Thoracic aorta (tissue), 2 donors: ENCODE results near the gene FAM107B. TPM values are rescaled to one million over a fixed set of nuclear protein-coding genes. Genes with fewer than 3 reads are reported as not detected.

Experiments used
- ATAC-seq: fragments of 150-250 bp; one replicate; pipeline ENCODE4 v1.8.0; 2017; ENCODE audit warnings: low read depth; ENCODE audit not compliant: insufficient number of reproducible peaks, low FRiP score
- DNase-seq: peaks from one replicate; pipeline ENCODE4 v3.0.0-alpha.2; 2020; ENCODE audit warnings: low spot score
- H3K27ac ChIP-seq, 2 donors: fragments of 200-600 bp; sonication (generic); 1 replicate in 1 of 2; 2 replicates in 1 of 2; pipeline ENCODE4 v1.5.1; 2016; ENCODE audit warnings: mild to moderate bottlenecking in 2 of 2, moderate library complexity in 2 of 2
- H3K27me3 ChIP-seq: fragments of 200-600 bp; sonication (generic); replicated peaks from 2 replicates; pipeline ENCODE4 v1.6.0; 2016; ENCODE audit warnings: mild to moderate bottlenecking; ENCODE audit not compliant: insufficient read depth
- H3K36me3 ChIP-seq: fragments of 200-600 bp; sonication (generic); one replicate; pipeline ENCODE4 v1.5.1; 2016
- H3K4me1 ChIP-seq, 2 donors: fragments of 200-600 bp; sonication (generic); 1 replicate in 1 of 2; 2 replicates in 1 of 2; pipeline versions ENCODE4 v1.5.1 to v1.6.0; 2016; ENCODE audit warnings: low read depth in 2 of 2, mild to moderate bottlenecking in 1 of 2; ENCODE audit not compliant: control insufficient read depth in 1 of 2
- H3K4me3 ChIP-seq: fragments of 200-600 bp; sonication (generic); 2 replicates; pipeline ENCODE4 v1.5.1; 2016; ENCODE audit warnings: mild to moderate bottlenecking
- H3K9me3 ChIP-seq: fragments of 200-600 bp; sonication (generic); 2 replicates; pipeline ENCODE4 v1.5.1; 2016
- total RNA-seq, 2 donors: library from RNA; depleted of rRNA; stranded (reverse); fragments of >200 nt; gene quantifications; one replicate each; pipeline versions ENCODE4 v1.1.0 to v1.2.3, GENCODE V29; 2016
- TF ChIP-seq, protein P1 (sequence below): fragments of 200-600 bp; sonication (generic); IDR thresholded peaks from one replicate; pipeline ENCODE4 v1.5.1; 2019; ENCODE audit warnings: antibody characterized with exemption

The FAM107B gene
- total RNA-seq, 2 donors from 2014 or later: 33.6 to 50.6 TPM

DNA sequence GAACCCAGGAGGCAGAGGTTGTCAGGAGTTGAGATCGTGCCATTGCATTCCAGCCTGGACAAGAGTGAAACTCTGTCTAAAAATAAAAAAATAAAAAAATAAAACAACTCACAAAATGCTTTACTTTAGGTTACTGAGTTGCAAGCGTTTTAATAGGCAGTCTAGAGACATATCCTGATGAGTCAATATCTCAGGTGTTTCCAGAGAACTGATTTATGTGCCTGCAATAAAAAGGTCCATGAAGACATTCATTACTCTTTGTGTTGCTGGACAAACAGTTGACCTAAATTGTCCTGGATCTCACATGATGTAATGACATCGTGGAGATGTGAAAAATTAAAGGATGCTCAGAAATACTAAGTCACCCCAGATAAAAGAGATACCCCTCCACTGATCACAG, 31.6 kb upstream of the FAM107B start:
- ATAC-seq (no peak), DNase-seq (no peak)
- H3K4me1 ChIP-seq: no peaks in the 10 kb centered on the region
- H3K27me3 ChIP-seq: no peaks in the 10 kb centered on the region
- no peaks in the 10 kb centered on the region for H3K36me3 ChIP-seq
- no peaks in the 10 kb centered on the region for H3K9me3 ChIP-seq
- no peak overlapping the region for H3K4me3 ChIP-seq
- TF ChIP-seq, protein P1, sequence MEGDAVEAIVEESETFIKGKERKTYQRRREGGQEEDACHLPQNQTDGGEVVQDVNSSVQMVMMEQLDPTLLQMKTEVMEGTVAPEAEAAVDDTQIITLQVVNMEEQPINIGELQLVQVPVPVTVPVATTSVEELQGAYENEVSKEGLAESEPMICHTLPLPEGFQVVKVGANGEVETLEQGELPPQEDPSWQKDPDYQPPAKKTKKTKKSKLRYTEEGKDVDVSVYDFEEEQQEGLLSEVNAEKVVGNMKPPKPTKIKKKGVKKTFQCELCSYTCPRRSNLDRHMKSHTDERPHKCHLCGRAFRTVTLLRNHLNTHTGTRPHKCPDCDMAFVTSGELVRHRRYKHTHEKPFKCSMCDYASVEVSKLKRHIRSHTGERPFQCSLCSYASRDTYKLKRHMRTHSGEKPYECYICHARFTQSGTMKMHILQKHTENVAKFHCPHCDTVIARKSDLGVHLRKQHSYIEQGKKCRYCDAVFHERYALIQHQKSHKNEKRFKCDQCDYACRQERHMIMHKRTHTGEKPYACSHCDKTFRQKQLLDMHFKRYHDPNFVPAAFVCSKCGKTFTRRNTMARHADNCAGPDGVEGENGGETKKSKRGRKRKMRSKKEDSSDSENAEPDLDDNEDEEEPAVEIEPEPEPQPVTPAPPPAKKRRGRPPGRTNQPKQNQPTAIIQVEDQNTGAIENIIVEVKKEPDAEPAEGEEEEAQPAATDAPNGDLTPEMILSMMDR: no peak
- no peak overlapping the region for H3K27ac ChIP-seq

DNA sequence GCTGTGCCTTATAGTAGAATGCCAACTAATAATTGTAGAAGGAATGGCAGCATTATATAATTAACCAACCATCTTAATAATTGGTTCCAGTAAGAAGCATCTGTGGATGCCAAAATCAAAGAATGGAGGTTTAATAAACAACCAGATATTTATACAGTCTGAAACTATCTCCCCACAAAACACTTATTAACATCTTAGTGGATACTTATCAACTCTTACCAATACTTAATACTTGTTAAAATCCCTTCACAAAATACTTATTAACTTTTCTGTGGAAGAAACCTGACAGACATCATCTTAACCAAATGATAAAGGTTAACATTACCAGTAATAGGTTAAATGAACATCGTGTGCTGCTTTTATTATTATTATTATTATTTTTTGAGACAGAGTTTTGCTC, 29.1 kb upstream of the FAM107B start:
- TF ChIP-seq, protein P1: no peak
- H3K27me3 ChIP-seq: no peaks in the 10 kb centered on the region
- no peak overlapping the region for H3K4me3 ChIP-seq
- no peaks in the 10 kb centered on the region for H3K9me3 ChIP-seq
- DNase-seq (no peak), ATAC-seq (no peak)
- H3K36me3 ChIP-seq: no peaks in the 10 kb centered on the region
- no peak overlapping the region for H3K27ac ChIP-seq
- no peaks in the 10 kb centered on the region for H3K4me1 ChIP-seq

DNA sequence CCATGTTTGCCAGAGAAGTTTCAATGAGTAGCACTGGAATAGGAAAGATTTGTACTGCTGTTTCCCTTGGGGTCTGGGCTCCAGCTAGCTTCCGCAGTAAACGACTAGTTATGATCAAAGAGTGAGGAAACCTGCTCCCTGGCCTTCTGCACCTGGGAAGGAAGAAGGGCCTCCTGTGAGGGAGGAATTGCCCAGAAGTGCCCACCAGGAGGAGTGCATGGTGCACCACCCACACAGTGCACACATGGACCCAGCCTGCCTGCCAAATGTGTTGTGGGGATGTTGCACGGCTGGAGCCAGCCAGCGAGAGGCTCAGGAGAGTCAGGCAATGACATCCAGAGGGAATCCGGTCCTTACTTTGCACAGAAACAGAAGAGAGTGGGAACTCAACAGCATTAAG, 27.0 kb upstream of the FAM107B start:
- Histone ChIP-seq H3K9me3 (no peaks in the 10 kb centered on the region), H3K4me1 (no peaks in the 10 kb centered on the region), H3K4me3 (no peak overlapping the region), H3K27me3 (no peaks in the 10 kb centered on the region), H3K27ac (no peak overlapping the region), H3K36me3 (no peaks in the 10 kb centered on the region)
- TF ChIP-seq, protein P1: no peak
- DNase-seq (no peak), ATAC-seq (no peak)

DNA sequence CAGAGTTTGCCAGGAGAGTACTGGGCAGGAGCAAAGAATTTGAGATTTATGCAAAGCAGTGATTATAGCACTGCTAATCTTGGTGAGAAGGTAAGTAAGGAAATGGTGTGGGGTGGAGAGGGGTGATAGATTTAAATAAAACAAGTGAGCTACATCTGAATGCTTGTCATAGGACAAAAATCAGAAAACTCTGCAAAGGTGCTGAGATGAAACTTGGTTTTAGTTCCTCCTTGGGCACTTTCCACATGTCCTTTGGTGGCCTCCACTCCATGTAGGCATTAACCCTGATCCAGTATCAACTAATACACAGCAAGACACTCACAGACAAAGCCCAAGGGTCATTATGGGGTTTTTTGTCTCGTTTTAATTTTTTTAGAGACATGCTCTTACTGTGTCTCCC, 25.7 kb upstream of the FAM107B start:
- Histone ChIP-seq H3K27ac (no peak overlapping the region), H3K27me3 (no peaks in the 10 kb centered on the region), H3K9me3 (no peaks in the 10 kb centered on the region), H3K36me3 (no peaks in the 10 kb centered on the region), H3K4me3 (no peak overlapping the region), H3K4me1 (no peaks in the 10 kb centered on the region)
- TF ChIP-seq, protein P1: no peak
- ATAC-seq (no peak), DNase-seq (no peak)

DNA sequence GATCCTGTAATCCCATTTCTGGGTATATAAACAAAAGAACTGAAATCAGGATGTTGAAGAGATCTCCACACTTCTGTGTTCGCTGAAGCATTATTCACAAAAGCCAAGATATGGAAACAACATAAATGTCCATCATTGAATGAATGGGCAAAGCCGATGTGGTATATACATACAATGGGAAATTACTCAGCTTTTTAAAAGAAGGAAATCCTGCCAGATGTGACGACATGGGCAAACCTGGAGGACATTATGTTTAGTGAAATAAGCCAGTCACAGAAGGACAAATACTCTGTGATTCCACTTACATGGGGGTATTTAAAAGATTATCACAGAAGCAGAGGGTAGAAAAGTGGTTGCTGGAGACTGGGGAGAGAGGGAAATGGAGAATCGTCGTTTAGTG, 23.9 kb upstream of the FAM107B start:
- DNase-seq: no peak
- H3K36me3 ChIP-seq: no peaks in the 10 kb centered on the region
- H3K27me3 ChIP-seq: no peaks in the 10 kb centered on the region
- no peaks in the 10 kb centered on the region for H3K4me1 ChIP-seq
- no peak overlapping the region for H3K27ac ChIP-seq
- TF ChIP-seq, protein P1: no peak
- no peak for ATAC-seq
- H3K4me3 ChIP-seq: no peak overlapping the region
- H3K9me3 ChIP-seq: no peaks in the 10 kb centered on the region
